Activated CD4-positive, alpha-beta T cell treated with anti-CD3 and anti-CD28 coated beads, Interleukin-2, Interleukin-6, amounts not matched to agents 100 ng/mL and 50 ng/mL, durations not matched to agents 16 hours and 8 hours (primary cell): ENCODE data around the gene AGPS.
"Not testable (repeated sequence)": the region's sequence is repeated elsewhere in the genome, so short reads cannot be mapped to it uniquely, and the experiment has no call there.

Experiments used
- DNase-seq: peaks from one replicate; pipeline ENCODE4 v3.0.0-alpha.2; 2020

The AGPS gene

GRCh38 chr2:177532567-177532966, 140.0 kb downstream of the AGPS start:
- no peak for DNase-seq

- no peak for DNase-seq
These were observed 140.7 kb downstream of the AGPS start for GRCh38 chr2:177533253-177533652.

GRCh38 chr2:177535000-177535399, 142.4 kb downstream of the AGPS start:
- no peak for DNase-seq

- no peak for DNase-seq
These were observed 143.5 kb downstream of the AGPS start for GRCh38 chr2:177535958-177536504.

- no peak for DNase-seq
These were observed 144.6 kb downstream of the AGPS start for GRCh38 chr2:177537213-177537612.

GRCh38 chr2:177537636-177538035, 145.1 kb downstream of the AGPS start:
- DNase-seq: no peak

GRCh38 chr2:177538323-177538722, 145.8 kb downstream of the AGPS start:
- no peak for DNase-seq

- peak; percentile 51 for DNase-seq
These were observed 147.7 kb downstream of the AGPS start for GRCh38 chr2:177540283-177540682.

- DNase-seq: peak; percentile 36
These were observed 148.9 kb downstream of the AGPS start for GRCh38 chr2:177541258-177541991.

- no peak for DNase-seq
These were observed 149.8 kb downstream of the AGPS start for GRCh38 chr2:177542396-177542795.

GRCh38 chr2:177543007-177543760, 150.6 kb downstream of the AGPS start:
- no peak for DNase-seq

GRCh38 chr2:177545143-177545542, 152.6 kb downstream of the AGPS start:
- DNase-seq: peak; percentile 29

- DNase-seq: no peak
These were observed 153.5 kb downstream of the AGPS start for GRCh38 chr2:177545981-177546585.

- peak; percentile 78 for DNase-seq
These were observed 154.5 kb downstream of the AGPS start for GRCh38 chr2:177547122-177547521.

- no peak for DNase-seq
These were observed 155.2 kb downstream of the AGPS start for GRCh38 chr2:177547772-177548171.

GRCh38 chr2:177548636-177549035, 156.1 kb downstream of the AGPS start:
- no peak for DNase-seq

GRCh38 chr2:177549171-177549570, 156.6 kb downstream of the AGPS start:
- DNase-seq: no peak

GRCh38 chr2:177550264-177551200, 158.0 kb downstream of the AGPS start:
- DNase-seq: no peak

- DNase-seq: not testable (repeated sequence)
These were observed 158.8 kb downstream of the AGPS start for GRCh38 chr2:177551360-177551759.

GRCh38 chr2:177551989-177552421, 159.4 kb downstream of the AGPS start:
- no peak for DNase-seq

GRCh38 chr2:177552422-177553175, 160.0 kb downstream of the AGPS start:
- DNase-seq: peak; percentile 92
